ENCODE results near the gene ARHGAP26. TPM values are rescaled to one million over a fixed set of nuclear protein-coding genes. Genes with fewer than 3 reads are reported as not detected.

Gene ARHGAP26
- total and polyA plus RNA-seq, 2 donors (not counting 3 experiments of a cell fraction or from before 2014, with no cell fraction given): 3.1 to 16.2 TPM

DNA sequence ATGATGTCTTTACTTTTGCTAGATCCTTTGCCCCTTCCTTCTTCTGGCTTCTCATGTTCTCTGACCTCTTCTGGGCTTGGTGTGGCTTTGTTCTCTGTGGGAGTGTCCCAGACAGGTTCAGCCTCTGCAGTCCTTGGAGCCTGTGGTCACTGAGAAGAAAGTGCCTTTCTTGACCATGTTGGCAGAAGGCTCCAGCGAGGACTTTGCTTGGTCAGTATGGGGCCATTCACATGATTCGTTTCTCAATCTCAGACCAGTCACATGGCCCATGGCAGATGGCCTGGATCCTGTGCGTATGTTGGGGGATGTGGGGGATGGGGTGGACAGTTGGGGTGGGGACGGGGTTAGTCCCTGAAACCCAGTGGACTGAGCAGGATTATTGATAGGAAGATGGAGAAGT is 274.1 kb downstream of the ARHGAP26 start:
- CTCF ChIA-PET: interaction anchor here (1.0 kb wide), 1 partner anchor 9 kb away, joined by 4 read pairs; no protein-coding TSS in a partner anchor
- H3K9me3 ChIP-seq (replicated peaks; ENCODE audit: control insufficient read depth, insufficient read depth, low read length): no peaks in the 10 kb centered on the region
- H3K27ac ChIP-seq (ENCODE audit: insufficient read depth, low read depth, low read length): no peak overlapping the region
- POLR2A ChIA-PET: no interaction called here
- H3K27me3 ChIP-seq (ENCODE audit: control insufficient read depth in 2 of 2, insufficient read depth in 2 of 2, low read length in 2 of 2): no peaks in the 10 kb centered on the region
- FAIRE-seq (no peak), DNase-seq (ENCODE audit: low read depth, low spot score) (no peak)
- no peaks in the 10 kb centered on the region for H3K9me1 ChIP-seq (replicated peaks; ENCODE audit: control insufficient read depth, extremely low read depth, insufficient read depth, low read length)
- no TSS peak for BruUV-seq (replicated peaks)
- no peak overlapping the region for H3K4me2 ChIP-seq (ENCODE audit: insufficient read depth, low read length)
- no peak overlapping the region for H3K4me3 ChIP-seq (replicated peaks in 1 of 3; ENCODE audit: insufficient read depth in 1 of 3, low read depth in 1 of 3, low read length in 3 of 3)
- TF ChIP-seq JUN (IDR thresholded peaks at IDR 0.05; ENCODE audit: borderline replicate concordance, insufficient read depth, insufficient read length, low read depth): no peak
- no peak overlapping the region for H2AFZ ChIP-seq (ENCODE audit: low read depth, low read length)
- H3K4me1 ChIP-seq (ENCODE audit: control insufficient read depth, extremely low read depth, insufficient read depth, low read length): no peaks in the 10 kb centered on the region
- H4K20me1 ChIP-seq (replicated peaks; ENCODE audit: control insufficient read depth, extremely low read depth, insufficient read depth, low read length): no peaks in the 10 kb centered on the region
- no peaks in the 10 kb centered on the region for H3K79me2 ChIP-seq (ENCODE audit: control insufficient read depth, insufficient read depth, low read length)
- H3K9ac ChIP-seq (replicated peaks; ENCODE audit: extremely low read depth, insufficient read depth, low read length): no peak overlapping the region
- intact Hi-C loops (cut with micrococcal nuclease): no loop called here
- no peaks in the 10 kb centered on the region for H3K36me3 ChIP-seq (ENCODE audit: control insufficient read depth in 2 of 2, extremely low read depth in 1 of 2, insufficient read depth in 2 of 2, low read length in 2 of 2)
- dilution Hi-C loops (cut with MboI; ENCODE audit: extremely low pct_ligation_motif_present, low sequenced_read_pairs): no loop called here

DNA sequence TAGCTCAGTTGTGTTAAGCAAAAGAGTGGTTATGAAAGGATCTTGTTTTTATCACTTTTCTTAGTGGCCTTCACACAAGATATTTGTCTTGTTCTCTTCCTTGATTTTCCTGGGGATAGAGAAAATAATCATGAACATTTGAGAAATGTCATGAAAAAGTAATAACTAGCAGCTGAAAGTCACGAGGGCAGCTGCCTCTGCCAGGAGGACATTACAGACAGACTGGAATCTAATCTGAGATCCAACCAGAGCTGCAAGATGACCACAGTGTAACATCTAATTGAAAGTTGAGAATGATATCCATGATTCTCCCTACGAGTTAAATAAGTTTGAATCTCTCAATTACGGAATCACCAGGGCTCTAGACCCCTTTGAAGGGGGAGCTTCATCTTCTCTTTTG is 274.9 kb downstream of the ARHGAP26 start:
- DNase-seq (ENCODE audit: low read depth, low spot score): no peak
- BruUV-seq (replicated peaks): no TSS peak
- Histone ChIP-seq H3K36me3 (ENCODE audit: control insufficient read depth in 2 of 2, extremely low read depth in 1 of 2, insufficient read depth in 2 of 2, low read length in 2 of 2) (no peaks in the 10 kb centered on the region), H2AFZ (ENCODE audit: low read depth, low read length) (no peak overlapping the region), H3K79me2 (ENCODE audit: control insufficient read depth, insufficient read depth, low read length) (no peaks in the 10 kb centered on the region), H3K27me3 (ENCODE audit: control insufficient read depth in 2 of 2, insufficient read depth in 2 of 2, low read length in 2 of 2) (no peaks in the 10 kb centered on the region), H3K9ac (replicated peaks; ENCODE audit: extremely low read depth, insufficient read depth, low read length) (no peak overlapping the region), H3K4me2 (ENCODE audit: insufficient read depth, low read length) (no peak overlapping the region), H3K4me1 (ENCODE audit: control insufficient read depth, extremely low read depth, insufficient read depth, low read length) (no peaks in the 10 kb centered on the region), H3K4me3 (replicated peaks in 1 of 3; ENCODE audit: insufficient read depth in 1 of 3, low read depth in 1 of 3, low read length in 3 of 3) (no peak overlapping the region), H3K27ac (ENCODE audit: insufficient read depth, low read depth, low read length) (no peak overlapping the region), H3K9me3 (replicated peaks; ENCODE audit: control insufficient read depth, insufficient read depth, low read length) (no peaks in the 10 kb centered on the region), H3K9me1 (replicated peaks; ENCODE audit: control insufficient read depth, extremely low read depth, insufficient read depth, low read length) (no peaks in the 10 kb centered on the region), H4K20me1 (replicated peaks; ENCODE audit: control insufficient read depth, extremely low read depth, insufficient read depth, low read length) (no peaks in the 10 kb centered on the region)
- dilution Hi-C loops (cut with MboI; ENCODE audit: extremely low pct_ligation_motif_present, low sequenced_read_pairs): no loop called here
- TF ChIP-seq, protein P1, sequence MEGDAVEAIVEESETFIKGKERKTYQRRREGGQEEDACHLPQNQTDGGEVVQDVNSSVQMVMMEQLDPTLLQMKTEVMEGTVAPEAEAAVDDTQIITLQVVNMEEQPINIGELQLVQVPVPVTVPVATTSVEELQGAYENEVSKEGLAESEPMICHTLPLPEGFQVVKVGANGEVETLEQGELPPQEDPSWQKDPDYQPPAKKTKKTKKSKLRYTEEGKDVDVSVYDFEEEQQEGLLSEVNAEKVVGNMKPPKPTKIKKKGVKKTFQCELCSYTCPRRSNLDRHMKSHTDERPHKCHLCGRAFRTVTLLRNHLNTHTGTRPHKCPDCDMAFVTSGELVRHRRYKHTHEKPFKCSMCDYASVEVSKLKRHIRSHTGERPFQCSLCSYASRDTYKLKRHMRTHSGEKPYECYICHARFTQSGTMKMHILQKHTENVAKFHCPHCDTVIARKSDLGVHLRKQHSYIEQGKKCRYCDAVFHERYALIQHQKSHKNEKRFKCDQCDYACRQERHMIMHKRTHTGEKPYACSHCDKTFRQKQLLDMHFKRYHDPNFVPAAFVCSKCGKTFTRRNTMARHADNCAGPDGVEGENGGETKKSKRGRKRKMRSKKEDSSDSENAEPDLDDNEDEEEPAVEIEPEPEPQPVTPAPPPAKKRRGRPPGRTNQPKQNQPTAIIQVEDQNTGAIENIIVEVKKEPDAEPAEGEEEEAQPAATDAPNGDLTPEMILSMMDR (IDR thresholded peaks at IDR 0.05; ENCODE audit: extremely low read depth in 1 of 2, insufficient read depth in 1 of 2, low read depth in 1 of 2, low read length in 2 of 2): no peak
- TF ChIP-seq MYC (IDR thresholded peaks at IDR 0.05; ENCODE audit: low read depth, low read length) (no peak), EZH2 (IDR thresholded peaks at IDR 0.05; ENCODE audit: borderline replicate concordance, low read depth, low read length, severe bottlenecking) (no peak), POLR2A (IDR thresholded peaks at IDR 0.05; ENCODE audit: low read depth, low read length) (no peak), GATA2 (IDR thresholded peaks at IDR 0.05; ENCODE audit: insufficient read depth, insufficient read length, low read depth, low read length) (no peak), FOS (IDR thresholded peaks at IDR 0.05; ENCODE audit: borderline replicate concordance, insufficient read depth, low read length) (no peak), POLR2AphosphoS5 (IDR thresholded peaks at IDR 0.05; ENCODE audit: insufficient read depth, low read depth, low read length) (no peak), JUN (IDR thresholded peaks at IDR 0.05; ENCODE audit: borderline replicate concordance, insufficient read depth, insufficient read length, low read depth) (no peak)
- TF ChIP-seq, protein P2, sequence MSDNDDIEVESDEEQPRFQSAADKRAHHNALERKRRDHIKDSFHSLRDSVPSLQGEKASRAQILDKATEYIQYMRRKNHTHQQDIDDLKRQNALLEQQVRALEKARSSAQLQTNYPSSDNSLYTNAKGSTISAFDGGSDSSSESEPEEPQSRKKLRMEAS (IDR thresholded peaks at IDR 0.05; ENCODE audit: insufficient read depth, insufficient read length): no peak
- POLR2A ChIA-PET: no interaction called here
- CTCF ChIA-PET: interaction anchor here (1.0 kb wide), 1 partner anchor 8 kb away, joined by 4 read pairs; no protein-coding TSS in a partner anchor
- no peak for FAIRE-seq
- intact Hi-C loops (cut with micrococcal nuclease): no loop called here
